ENCODE data around the gene C2CD2. TPM values are rescaled to one million over a fixed set of nuclear protein-coding genes. Genes with fewer than 3 reads are reported as not detected.

Gene C2CD2
- polyA plus RNA-seq, 3 donors, result 13.6 to 20.2 (median 15.2) TPM

DNA sequence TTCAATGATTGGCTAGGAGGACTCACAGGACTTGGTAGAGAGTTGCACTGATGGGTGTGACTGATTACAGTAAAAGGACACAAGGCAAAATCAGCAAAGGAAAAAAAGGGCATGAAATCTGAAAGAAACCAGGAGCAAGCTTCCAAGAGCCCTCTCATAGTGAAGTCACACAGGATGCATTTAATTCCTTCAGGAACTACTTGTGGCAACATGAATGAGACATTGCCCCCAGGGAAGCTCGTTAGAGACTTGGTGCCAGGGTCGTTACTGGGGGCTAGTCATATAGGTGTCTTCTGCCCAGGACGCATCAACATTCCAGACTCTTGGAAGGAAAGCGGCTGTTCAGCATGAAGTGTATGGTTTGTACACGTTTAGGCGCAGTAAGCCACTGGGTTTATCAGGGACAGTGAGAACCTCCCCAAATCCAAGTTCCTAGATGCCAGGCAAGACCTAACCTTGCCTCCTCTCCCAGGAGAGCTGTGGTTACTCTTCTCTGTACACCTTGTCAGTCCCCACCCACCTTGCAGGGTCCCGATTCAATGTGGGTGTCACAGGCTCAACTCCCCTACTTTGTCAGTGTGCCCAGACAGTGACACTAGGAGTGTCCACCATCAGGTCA is 26.0 kb upstream of the C2CD2 start:
- no peak for DNase-seq (ENCODE audit: extremely low read depth in 1 of 11, low read depth in 9 of 11, low spot score in 4 of 11)

DNA sequence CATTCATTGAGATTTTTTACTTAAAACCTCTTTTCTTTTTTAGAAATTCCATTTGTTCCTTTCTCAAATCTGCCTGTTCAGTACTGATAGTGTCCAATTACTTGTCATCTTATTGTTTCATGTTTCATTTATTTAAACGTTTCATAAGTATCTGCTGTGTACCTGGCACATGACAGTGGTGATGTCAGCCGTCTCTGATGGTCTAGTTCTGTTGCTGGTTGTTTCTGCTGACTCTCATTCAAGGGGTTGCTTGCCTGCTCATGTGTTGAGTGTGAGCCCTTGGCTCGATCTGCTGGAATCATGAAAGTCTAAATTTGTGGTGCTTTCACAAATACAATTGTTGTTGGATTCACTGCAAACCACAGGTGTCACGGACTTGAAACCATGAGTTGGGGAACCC is 25.5 kb upstream of the C2CD2 start:
- DNase-seq (ENCODE audit: extremely low read depth in 1 of 11, low read depth in 9 of 11, low spot score in 4 of 11), result no peak

DNA sequence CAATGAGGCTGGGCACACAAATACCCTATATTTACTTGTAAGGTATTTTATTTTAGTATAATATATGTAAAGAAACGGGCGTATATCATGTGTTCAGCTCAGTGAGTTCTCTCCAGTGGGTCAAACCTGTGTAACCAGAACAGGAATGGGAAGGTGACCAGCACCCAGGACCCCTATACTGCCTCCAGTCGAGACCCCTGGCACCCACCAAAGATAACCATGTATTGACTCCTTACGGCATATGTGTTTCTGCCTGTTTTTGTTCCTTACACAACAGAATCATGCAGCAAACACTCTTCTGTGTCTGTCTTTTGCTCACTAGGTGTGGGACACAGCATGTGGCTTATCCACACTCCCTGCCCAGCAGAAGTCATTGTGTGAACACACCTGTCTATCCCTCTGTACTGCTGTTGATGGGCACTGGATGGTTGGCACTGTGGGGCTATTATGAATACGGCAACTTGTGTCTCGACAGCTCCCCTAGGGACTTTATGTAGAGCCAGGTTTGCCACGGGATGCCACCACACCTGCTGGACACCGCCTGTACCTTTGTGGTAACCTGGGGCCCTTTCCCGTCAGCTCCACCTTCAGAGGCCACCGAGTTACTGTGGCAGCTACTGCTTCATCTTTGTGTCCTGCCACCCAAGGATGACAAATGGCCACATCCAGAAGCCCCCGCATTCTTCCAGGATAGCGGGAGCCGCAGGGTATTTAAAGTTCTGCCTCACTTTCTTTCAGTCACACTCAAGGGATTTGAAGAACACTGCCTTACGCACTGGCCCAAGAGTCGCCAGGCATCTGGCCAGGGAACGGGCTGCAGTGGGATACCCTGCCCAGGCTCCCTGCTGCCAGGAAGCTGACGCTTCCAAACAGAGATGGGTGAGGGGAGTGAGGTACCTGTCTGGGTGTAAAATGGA is 23.5 kb upstream of the C2CD2 start:
- DNase-seq (ENCODE audit: extremely low read depth in 1 of 11, low read depth in 9 of 11, low spot score in 4 of 11), result no peak

DNA sequence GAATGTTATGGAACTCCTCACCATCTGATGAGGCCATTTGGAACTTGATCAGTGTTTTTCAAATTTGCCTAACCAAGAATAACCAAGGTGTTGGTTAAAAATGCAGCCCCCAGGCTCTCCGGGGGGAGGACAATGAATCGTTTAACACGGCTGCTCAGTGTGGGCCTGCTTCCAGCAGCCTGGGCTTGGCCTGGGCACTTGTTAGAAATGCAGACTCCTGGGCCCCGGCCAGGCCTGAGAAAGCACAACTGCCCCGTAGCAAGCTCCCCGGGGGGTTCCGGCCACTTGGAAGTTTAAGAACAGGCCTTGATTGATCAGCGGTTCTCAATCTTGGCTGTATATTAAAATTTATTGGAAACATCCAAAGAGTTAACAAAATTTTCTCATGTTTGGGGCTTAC is 22.8 kb upstream of the C2CD2 start:
- DNase-seq (ENCODE audit: extremely low read depth in 1 of 11, low read depth in 9 of 11, low spot score in 4 of 11), result no peak

DNA sequence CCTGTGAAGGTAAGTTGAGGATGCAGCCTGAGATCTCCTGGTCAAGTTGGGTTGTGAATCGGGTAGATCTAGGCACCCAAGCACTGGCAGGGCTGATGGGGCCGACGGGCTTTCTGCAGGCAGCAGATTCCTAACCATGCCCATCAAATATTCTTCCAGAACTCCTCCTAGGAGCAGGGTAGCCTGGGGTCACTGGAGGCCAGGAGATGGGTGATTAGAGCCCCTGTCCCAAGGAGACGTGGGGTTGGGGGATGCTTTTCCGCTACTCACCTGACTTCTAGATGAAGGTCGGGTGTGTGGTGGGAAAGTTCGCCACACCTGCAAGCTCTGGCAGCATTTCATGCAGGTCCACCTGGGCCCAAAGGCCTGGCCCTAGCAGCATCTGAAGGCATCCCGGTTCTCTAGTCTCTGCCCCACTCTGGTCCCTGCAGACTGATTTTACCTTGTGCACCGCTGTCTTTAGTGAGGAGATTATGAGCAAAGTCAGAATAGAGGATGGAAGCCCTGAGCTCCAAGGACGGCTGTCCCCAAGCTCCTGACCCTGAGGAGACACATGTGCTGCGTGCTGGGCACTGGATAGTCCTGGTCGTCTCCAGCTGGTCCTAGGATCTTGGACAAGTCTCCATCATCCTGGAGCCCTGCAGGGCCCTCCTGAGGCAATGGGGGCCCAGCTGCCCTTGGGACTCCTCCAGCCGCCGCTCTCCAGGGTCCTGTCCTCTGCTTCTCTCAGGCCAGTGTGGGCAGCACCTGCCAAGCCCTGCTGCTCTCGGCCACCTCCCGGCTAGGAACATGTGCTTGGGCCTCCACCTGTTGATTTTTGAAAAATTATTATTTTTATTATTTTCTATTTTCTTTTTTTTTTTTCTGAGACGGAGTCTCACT is 21.8 kb upstream of the C2CD2 start:
- DNase-seq (ENCODE audit: extremely low read depth in 1 of 11, low read depth in 9 of 11, low spot score in 4 of 11), result no peak

DNA sequence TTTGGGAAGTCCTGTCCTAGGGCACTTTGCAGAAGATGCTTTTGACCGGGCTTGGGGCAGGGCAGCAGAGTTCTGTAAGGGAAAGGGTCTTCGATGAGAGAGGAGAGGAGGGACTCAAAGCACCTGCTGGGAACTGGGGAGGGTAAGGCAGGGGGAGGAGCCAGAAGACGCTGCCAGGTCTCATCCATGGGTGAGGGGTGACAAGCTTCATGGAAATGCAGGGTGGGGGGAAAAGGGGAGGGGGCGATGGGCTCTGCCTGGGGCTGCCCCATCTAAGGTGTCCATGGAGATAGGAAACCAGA is 20.9 kb upstream of the C2CD2 start:
- no peak for DNase-seq (ENCODE audit: extremely low read depth in 1 of 11, low read depth in 9 of 11, low spot score in 4 of 11)

DNA sequence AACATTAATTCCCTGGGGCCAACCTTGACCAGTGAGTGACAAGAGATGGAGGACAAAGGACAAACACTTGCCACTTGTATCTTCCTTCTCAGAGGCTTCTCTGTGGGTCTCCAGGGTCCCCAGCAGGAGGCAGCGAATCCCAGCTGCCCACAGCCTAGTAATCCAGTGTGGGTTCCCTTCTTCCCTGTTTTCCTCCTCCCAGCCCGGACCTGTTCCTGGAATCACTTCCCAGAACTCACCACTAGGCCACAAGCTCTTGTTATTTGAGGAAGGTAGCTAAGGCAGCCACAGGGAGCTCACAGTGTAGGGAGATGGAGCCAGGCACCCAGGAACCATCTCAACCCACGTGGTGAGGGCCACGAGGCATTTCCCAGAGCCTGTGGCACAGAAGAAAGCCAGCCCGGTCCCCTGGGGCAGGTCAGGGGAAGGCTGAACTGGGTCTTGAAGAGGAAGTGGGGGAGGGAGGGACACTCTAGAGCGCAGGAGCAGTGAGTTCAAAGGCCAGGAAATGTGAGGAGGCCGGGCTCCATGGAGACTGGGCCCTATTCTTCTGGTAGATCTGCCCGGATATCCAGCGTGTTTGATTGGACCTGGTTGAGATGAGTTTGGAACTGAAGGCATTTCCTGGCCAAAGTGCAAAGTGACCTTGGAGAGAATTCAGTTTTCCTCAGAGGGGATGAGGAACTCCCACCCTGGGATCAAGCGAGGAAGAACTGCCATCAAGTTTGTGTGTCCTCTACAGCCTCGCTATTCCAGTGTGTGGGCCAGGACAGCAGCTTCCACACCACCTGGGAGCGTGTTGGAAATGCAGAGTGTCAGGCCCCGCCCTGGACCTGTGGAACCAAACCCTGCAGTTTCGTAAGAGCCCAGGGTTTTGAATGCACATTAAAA is 20.3 kb upstream of the C2CD2 start:
- no peak for DNase-seq (ENCODE audit: extremely low read depth in 1 of 11, low read depth in 9 of 11, low spot score in 4 of 11)

DNA sequence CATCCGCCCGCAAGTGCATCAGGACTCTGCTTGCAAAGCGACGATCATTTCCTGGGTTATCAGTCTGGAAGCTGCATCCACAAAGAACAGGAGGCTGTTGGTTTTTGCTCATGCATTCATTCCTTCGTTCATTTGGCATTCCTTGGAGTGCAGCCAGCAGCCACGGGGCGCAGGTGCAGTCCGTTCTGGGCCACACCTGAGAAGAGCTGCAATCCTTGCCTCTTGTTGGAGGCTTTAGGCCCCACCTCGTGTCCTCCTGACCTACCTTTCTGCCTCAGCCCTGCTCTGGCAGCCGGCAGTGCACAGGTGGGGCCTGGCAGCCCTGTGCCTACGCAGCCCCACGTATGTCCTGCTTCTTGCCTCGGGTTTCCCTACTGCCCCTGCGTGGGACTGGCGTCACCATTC is 19.6 kb upstream of the C2CD2 start:
- no peak for DNase-seq (ENCODE audit: extremely low read depth in 1 of 11, low read depth in 9 of 11, low spot score in 4 of 11)

DNA sequence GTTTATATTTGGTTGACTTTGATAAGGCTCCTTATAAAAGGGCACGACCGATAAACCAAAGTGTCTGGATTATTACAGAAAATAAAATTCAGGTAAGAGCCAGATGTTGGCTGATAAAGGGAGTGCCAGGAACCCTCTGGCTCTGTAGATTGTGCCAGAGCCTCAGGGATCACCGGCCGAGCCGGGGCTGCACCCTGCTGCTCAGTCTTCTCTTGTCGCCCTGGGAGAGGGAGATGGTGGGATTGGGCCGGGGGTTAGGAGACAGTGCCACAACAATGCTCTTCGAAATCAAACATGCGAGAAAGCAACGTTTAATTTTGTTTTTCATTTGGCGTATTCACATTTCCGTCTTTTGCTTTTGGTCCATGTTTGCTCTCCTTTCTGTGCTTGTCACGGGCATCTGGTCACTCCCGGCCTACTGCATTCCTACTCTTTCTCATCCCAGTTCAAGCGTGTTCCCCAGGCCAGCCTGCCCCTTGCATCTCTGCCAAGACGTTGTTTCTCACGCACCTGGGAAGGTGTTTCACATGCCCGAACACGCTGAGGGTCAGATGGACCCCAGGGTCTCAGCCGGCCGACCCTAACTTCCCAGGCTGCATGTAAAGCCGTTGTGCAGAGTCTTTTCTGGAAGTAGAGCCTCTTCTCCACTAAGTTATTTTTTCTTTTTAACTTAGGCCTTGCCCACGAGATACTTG is 18.8 kb upstream of the C2CD2 start:
- DNase-seq (ENCODE audit: extremely low read depth in 1 of 11, low read depth in 9 of 11, low spot score in 4 of 11), result no peak

DNA sequence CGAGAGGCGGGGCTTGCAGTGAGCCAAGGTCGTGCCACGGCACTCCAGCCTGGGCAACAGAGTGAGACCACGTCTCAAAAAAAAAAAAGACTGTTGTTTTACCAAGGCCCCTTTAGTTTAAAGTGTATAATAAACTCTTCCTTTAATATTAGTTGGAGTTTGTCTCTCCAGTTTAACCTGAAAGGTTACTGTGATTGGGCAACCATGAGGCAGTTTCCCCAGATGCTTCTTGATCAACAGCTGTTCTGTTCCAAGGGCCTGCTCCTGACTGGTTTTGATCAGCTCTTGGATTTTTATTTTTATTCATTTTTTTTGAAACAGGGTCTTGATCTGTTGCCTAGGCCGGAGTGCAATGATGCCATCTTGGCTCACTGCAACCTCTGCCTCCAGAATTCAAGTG is 18.1 kb upstream of the C2CD2 start:
- DNase-seq (ENCODE audit: extremely low read depth in 1 of 11, low read depth in 9 of 11, low spot score in 4 of 11), result no peak

DNA sequence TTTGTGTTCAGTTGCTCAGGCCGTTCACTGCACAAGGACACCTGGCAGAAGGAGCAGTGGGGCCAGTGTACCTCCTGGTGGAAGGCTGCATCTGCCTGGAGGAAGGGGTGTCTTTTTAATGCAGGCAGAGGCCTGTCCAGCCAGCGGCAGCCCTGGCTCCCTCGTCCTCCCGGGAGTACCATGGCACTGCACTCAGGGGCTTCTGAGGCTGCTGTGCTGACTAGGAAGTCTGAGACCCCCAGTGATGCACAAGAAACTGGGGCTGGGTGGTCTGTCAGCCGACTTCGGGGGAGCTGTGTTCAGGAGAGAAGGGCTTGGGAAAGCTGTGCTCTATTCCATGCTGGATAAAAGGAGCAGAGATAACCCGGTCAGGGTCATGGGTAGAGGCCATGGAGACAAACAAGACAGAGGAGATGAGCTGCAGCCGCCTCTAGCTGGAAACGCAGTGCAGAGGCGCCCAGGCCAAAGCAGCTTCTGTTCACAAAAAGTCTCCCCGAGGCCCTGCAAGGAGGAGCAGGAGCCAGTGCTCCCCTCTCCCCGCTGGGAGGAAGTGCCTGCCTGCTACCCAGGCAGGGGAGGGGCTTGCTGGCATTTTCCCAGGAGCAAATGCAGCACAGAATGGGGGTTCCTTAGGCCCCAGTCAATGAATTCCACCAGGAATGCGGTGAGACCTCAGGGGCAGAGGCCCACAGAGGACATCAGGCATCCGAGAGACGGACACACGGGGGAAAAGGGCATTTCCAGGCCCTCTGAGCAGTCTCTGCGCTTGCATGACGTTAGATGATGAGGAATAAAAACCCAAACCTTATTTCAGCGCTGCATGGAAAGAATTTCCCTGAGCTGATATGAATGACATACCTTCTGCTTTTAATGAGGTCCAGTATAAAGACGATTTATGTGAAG is 17.2 kb upstream of the C2CD2 start:
- no peak for DNase-seq (ENCODE audit: extremely low read depth in 1 of 11, low read depth in 9 of 11, low spot score in 4 of 11)

DNA sequence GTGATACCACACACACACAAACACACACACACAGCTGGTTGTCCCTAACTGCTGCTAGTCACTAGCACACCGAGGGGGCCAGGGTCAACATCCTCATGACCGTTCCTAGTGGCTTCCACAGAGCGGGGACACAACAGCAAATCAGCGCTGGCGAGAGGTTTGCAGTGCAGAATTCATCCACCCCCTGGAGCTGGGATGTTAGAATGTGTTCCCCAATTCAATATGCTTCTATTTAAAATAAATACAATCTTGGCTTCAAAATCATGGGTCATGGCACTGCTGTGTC is 16.2 kb upstream of the C2CD2 start:
- DNase-seq (ENCODE audit: extremely low read depth in 1 of 11, low read depth in 9 of 11, low spot score in 4 of 11), result no peak

DNA sequence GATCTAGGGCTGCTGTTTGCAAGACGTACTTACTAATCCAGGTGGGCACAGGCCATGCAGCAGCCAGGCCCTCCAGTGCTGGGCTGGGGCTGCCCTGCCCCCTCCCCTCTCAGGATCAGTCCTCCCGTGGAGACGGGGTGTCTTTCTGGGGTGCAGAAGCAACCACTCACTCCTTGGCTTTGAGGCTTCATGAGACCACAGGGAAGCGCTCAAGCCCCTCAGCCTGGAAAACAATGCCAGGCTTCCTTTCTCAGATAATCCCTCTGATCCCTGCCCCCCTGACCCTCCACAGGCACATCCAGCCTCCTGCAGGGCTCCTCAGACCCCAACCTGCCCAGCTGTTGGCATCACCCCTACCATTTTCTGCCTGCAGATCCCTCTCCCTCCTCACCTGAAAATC is 13.9 kb upstream of the C2CD2 start:
- no peak for DNase-seq (ENCODE audit: extremely low read depth in 1 of 11, low read depth in 9 of 11, low spot score in 4 of 11)

DNA sequence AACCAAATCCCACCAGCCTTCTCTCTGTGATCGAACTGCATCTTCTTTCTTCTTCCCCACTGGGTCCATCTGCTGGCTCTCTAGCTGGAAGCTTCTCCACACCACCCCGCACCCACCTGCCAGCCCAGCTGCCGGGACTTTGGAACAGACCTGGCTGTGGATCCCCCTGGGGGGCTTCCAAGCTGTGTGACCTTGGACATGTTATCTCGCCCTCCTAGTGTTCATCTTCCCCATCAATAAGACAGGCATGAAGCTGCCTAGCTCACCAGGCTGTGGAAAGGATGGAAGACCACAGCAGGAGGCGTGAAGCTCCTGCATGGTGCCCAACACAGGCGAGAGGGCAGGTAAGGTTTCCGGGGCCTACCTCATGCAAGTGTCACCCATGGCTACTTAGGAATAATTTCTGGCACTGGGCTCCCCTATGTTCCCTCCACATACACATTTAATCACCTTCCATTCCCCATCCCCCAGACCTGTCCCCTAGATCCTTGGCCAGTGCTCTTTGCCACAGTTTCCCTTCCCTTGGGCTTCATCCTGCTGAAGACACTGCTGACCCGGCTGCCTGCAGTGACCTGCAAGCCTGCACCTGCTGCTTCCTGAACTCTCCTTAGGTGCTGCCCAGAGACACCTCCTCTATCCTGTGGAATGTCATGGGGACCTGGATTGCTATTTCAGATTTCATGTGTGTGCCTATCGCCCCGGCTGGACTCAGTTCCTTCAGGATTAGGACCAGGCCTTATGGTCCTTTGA is 13.2 kb upstream of the C2CD2 start:
- no peak for DNase-seq (ENCODE audit: extremely low read depth in 1 of 11, low read depth in 9 of 11, low spot score in 4 of 11)

DNA sequence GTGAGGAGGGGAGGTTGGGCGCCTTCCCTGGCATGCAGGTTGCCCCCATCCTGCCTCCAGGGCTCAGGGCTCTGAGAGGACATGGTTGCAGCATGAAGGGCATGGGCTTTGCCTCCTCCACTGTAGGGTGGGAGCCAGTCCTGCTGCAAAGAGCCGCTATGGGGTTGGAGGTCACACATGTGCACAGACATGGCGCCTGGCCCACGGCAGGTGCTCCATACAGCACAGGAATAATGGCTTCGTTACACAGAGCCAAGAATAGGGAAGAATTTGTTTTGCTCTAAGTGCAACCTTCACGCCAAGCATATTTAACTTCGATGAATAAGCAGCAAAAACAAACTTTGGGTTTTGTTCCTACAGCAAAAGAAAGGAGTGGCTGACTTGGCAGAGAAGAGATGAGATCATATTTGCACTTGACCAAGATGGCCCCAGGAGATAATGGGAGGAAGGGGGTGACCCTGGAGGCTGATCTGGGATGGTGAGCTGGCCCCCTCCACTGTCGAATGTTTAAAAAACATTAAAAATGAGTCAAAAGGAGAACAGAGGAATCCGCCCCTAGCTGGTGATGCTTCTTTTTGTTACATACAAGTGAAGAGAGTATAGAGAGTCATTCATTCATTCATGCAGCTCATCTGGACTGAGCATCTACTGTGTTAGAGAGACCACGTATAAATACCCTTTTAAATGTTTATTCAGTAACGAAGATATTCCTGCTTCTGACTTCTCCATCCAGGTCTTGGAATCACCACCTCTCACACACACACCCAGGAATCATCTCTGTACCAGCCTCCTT is 12.4 kb upstream of the C2CD2 start:
- no peak for DNase-seq (ENCODE audit: extremely low read depth in 1 of 11, low read depth in 9 of 11, low spot score in 4 of 11)

DNA sequence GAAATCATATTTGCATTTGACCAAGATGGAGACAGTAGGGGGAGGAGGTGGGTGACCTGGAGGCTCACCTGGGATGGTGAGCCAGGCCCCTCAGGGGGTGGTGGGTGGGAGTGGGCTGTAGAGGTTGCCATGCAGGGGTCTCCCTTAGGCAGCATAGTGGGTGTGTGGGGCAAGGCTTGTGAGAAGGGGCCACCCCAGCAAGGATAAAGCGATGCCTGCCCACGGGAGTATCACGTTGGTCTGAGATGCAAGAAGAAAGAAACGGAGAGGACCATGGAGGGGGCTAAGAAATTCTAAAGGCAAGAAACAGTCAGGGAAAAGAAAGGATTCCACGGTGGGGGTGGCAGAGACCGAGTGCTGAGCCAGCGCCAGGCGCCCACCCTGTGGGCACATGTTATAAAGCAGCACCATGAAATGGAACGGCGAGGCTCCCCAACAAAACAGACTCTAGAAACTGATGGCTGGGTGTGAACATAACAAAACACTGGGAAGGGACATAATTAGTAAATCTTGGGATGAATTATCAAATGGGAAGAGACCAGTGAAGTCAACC is 11.7 kb upstream of the C2CD2 start:
- no peak for DNase-seq (ENCODE audit: extremely low read depth in 1 of 11, low read depth in 9 of 11, low spot score in 4 of 11)
